GM21737 (cell line): Measurements from ENCODE around the gene OR13C2.
"Not testable (repeated sequence)": the region's sequence is repeated elsewhere in the genome, so short reads cannot be mapped to it uniquely, and the experiment has no call there.

ENCODE experiments used
- ATAC-seq: cut with Tn5 transposase; IDR thresholded peaks from one replicate; pipeline ENCODE4 v1.9.1; 2021; ENCODE audit warnings: mild to moderate bottlenecking, moderate library complexity; ENCODE audit not compliant: unreplicated experiment

OR13C2 gene, protein sequence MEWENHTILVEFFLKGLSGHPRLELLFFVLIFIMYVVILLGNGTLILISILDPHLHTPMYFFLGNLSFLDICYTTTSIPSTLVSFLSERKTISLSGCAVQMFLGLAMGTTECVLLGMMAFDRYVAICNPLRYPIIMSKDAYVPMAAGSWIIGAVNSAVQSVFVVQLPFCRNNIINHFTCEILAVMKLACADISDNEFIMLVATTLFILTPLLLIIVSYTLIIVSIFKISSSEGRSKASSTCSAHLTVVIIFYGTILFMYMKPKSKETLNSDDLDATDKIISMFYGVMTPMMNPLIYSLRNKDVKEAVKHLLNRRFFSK

DNA sequence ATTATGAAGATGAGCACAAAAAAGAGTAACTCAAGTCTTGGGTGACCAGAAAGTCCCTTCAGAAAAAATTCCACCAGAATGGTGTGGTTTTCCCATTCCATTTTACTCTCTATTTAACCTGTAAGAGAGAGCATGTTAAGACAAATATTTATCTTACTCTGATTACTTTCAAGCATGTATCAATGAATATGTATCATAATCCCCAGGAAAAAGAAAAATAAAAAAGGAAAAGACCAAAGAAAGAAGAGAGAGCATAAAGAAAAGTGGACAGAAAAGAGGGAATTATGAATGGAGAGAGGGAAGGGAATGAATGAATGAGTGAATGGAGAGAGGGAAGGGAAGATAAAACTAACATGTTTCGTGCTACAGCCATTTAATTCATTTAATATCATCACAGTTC lies at the start of gene OR13C2:
OR13C2 (minus strand) TSS at position 101 of the 400 bp plus-strand sequence; CDS start at position 101, 0 bp downstream.
- ATAC-seq: not testable (repeated sequence)

DNA sequence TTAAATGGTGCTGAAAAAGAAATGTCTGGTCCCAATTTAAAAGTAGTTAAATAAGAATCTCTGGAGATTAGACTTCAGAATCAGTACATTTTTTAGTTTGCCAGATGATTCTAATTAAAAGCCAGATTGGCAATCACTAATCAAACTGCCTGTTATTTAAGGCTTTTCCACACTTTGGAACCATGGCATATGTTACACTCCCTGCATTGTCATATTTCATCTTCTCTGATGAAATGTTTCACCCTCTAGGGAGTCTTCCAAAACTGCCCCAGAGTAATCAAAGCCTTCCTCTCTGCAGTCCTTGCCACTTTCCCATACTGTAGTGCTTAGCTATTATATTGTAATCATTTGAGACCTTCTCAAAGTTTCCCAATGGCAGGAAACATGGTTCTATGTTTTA lies 30.0 kb upstream of the OR13C2 start:
- ATAC-seq: no peak

DNA sequence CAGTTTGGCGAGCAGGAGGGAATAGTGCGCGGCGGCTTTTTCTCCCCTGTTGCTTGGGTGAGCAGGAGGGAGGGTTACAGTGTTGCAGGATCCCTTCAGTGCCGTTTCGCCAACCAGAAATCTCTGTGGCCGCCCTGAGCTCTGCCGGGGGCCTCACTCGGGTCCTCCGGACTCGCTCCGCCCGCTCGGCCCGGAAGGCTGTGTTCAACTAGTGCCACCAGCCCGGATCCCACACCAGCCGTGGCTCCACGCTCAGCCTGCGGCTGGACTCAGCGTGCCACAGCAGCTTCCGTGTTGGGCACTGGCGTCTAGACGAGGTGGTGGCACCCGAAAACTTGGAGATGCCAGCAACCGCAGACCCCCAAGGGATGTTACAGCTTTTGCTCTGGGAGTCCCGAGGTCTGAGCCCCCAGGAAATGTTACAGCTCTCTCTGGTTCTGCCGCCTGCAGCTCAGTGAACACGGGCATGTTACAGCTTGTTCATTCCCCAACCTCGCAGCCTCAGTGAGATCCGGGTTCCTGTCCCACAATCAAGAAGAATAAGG lies 28.6 kb upstream of the OR13C2 start:
- ATAC-seq: no peak

DNA sequence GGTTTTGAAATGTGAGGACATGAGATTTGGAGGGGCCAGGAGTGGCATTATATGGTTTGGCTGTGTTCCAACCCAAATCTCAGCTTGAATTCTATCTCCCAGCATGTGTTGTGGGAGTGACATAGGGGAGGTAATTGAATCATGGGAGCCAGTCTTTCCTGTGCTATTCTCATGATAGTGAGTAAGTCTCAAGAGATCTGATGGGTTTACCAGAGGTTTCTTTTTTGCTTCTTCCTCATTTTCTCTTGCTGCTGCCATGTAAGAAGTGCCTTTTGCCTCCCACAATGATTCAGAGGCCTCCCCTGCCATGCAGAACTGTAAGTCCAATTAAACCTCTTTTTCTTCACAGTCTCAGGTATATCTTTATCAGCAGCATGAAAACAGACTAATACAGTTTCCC lies 20.5 kb upstream of the OR13C2 start:
- not testable (repeated sequence) for ATAC-seq

DNA sequence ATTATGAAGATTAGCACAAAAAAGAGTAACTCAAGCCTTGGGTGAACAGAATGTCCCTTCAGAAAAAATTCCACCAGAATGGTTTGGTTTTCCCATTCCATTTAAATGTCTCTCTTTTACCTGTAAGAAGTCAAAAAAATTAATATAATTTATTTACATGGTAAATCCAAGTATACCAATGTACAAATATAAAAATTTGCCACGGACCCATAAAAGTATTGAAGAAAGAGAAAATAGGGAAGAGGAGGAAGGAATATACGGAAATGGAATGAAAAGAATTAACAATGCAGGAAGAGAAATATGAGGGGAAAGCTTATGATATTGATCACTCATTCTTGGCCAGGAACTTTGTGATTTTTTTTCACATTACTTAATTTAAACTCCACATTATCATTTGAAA lies 12.7 kb upstream of the OR13C2 start, which contains the start of gene OR13C9:
OR13C9 (minus strand) TSS at position 101 of the 400 bp plus-strand sequence; CDS start at position 101, 0 bp downstream.
- no peak for ATAC-seq

DNA sequence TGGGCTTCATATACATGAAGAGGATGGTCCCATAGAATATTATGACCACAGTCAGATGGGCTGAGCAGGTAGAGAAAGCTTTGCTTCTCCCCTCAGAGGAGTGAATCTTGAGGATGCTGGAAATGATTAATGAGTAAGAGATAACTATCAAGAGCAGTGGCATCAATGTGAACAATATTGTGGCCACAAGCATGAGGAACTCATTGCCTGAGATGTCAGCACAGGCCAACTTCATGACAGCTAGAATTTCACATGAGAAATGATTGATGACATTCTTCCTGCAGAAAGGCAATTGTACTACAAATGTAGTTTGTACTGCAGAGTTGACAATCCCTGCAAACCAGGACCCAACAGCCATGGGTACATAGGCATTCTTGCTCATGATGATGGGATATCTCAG lies 12.0 kb upstream of the OR13C2 start:
- no peak for ATAC-seq

DNA sequence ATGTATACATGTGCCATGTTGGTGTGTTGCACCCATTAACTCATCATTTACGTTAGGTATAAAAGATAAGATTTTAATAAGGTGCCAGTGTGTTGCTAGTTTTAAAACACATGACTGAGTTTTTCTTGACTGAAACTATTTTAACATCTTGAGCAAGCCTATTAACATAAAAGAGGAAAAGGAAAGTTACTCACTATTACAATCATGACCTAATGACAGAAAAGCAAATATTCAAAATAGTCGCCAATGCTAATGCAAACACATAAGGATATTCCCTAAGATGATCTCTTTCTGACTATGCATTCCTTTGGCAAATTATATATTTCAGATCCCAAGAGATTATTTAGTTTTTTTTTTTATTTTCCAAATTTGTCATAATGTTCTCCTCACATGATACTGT lies 5.8 kb upstream of the OR13C2 start:
- no peak for ATAC-seq

DNA sequence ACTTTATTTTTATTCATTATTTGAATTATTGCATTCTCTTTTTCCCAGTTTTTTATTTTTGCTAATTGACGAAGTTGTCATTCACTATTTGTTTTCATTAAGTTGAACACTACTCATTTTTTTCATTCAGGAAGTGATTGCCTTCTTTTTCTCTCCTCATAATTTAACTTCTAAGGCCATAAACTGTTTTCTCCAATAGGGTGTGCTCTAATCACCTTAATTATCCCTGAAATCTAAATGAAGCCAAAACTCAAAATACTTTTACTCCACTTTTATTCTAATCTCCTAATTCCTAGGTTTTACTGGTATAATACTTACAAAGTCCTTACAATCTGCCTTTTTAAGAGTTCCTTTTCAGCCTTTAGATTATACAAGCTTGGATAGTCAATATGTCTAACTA lies 2.9 kb upstream of the OR13C2 start:
- ATAC-seq: no peak

DNA sequence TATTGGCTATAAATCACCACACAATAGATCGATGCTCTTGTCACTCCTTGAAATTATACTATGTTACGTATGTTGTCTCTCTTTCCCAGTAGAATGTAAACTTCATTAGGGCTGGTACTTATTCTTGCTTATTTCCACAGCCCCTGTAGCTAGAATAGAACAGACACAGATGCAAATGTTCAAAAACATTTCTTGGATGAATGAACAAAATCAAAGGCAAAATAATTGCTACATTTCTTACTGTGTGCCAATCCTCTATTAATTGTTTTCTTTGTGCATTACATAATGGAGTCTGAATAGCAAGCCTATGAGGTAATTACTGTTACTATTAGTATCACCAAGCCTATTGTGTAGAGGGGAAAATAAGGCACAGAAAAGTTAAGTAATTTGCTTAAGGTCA lies 725 bp upstream of the OR13C2 start:
- no peak for ATAC-seq

DNA sequence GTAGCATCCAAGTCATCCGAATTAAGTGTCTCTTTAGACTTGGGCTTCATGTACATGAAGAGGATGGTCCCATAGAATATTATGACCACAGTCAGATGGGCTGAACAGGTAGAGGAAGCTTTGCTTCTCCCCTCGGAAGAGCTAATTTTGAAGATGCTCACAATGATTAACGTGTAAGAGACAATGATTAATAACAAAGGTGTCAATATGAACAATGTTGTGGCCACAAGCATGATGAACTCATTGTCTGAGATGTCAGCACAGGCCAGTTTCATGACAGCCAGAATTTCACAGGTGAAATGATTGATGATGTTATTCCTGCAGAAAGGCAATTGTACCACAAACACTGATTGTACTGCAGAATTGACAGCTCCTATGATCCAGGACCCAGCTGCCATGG lies 626 bp downstream of the OR13C2 start:
- ATAC-seq: no peak

DNA sequence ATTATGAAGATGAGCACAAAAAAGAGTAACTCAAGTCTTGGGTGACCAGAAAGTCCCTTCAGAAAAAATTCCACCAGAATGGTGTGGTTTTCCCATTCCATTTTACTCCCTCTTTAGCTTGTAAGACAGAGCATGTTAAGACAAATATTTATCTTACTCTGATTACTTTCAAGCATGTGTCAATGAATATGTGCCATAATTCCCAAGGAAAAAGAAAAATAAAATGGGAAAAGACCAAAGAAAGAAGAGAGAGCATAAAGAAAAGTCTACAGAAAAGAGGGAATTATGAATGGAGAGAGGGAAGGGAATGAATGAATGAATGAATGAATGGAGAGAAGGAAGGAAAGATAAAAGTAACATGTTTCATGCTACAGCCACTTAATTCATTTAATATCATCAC lies 6.1 kb downstream of the OR13C2 start, which contains the start of gene OR13C5:
OR13C5 (minus strand) TSS at position 101 of the 400 bp plus-strand sequence; CDS start at position 101, 0 bp downstream.
- ATAC-seq: not testable (repeated sequence)

DNA sequence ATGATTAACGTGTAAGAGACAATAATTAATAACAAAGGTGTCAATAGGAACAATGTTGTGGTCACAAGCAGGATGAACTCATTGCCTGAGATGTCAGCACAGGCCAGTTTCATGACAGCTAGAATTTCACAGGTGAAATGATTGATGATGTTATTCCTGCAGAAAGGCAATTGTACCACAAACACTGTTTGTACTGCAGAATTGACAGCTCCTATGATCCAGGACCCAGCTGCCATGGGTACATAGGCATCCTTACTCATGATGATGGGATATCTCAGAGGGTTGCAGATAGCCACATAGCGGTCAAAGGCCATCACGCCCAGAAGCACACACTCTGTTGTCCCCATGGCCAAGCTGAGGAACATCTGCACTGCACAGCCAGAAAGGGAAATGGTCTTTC lies 6.7 kb downstream of the OR13C2 start:
- ATAC-seq: not testable (repeated sequence)

DNA sequence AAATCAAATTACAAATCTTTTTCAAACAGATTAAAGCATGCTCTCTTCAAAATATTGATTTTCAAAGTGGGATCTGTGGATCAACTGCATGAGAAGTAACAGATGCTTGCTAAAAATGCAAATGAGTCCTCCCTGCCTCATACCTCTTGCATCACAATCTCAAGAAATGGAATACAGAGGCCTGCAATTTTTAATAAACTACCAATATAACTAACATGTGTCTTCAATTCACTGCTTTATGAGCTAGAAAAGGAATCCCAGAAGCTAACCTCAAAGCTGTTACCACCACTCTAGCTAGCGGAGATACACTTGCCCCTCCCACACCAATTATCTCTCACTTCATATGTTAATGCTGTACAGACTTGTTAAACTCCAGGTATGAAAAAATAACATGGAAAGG lies 15.8 kb downstream of the OR13C2 start:
- no peak for ATAC-seq

DNA sequence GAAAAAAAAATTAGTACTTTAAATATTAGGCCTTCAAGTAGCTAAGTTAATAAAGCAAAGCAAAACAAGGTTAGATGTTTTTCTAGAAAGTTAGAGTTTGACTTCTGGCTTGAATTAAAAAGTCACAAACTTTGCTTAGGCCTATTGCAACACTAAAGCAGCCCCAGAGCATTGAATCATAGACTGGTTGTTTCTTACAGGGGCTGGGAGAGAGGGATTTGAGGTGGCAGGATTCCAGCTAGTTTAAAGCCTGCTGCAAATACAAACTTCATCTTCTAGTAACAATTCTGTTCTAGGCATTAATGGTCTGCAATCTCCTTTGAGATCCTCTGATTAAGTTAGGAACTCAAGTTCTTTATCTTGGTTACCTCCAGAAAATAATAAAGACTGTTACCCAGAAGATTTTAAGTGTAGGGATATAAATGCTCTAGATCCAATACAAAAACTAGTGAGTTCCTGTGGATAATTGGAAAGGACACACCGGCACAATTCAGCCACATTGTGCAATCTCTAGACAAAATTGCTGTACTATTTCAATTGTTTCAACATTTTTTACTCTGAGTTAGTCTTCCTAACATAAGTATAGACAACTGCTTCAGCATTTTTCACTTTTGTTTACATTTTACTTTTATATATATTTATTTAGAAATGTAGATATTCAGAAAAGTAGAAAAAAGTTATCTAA lies 18.8 kb downstream of the OR13C2 start:
- ATAC-seq: no peak

DNA sequence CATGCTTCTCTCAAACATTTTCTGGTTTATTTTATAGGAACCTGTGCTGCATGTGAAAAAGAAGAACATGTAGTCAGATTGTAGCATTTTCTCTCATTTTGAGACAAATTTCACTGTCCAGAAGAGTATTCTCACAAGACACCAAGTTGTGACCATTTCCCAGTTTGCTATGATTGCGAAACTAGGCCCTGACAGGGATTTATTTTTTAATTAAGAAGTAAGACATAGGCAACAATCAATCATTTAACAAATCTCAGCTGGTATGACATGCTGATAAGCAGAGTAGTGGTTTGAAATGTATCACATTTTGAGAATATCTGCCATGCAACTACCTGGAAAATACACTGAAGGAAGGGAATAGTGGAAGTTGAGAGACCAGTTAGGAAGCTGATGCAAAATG lies 24.9 kb downstream of the OR13C2 start:
- no peak for ATAC-seq

DNA sequence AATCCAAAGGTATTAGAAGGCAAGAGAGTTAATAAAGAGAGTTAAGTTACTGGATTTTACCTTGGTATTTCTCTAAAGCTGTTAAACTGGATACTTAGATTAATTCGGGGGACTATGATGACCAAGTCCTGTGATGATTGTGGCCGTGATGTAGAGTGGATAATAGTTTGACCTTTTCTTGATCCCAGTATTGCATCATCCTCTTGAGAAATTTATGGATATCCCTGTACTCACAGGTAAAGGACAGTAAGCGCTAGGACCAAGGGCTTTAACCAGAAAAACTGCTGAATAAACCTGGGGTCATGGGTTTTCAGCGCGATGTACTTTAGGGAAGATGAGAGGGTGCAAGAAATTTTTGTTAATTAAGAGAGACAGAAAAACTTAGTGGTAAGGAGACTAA lies 28.2 kb downstream of the OR13C2 start:
- ATAC-seq: no peak

DNA sequence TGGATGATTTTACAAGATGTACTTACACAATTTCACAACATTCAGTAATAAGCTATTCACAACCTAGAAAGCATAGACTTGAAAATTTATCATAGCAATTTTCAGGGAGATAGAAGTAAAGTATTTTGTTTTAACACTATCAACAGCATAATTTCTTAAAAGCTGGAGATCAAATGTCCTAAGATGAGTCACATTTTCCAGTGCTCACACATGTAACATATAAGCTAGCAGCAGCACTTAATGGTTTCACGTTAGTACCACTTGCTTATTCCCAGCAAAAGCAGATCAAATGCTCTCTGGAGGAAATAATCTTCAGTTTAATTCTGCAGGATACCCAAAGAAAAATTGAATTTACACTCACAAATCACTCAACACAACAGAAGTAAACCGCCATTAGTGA lies 30.0 kb downstream of the OR13C2 start:
- ATAC-seq: no peak

DNA sequence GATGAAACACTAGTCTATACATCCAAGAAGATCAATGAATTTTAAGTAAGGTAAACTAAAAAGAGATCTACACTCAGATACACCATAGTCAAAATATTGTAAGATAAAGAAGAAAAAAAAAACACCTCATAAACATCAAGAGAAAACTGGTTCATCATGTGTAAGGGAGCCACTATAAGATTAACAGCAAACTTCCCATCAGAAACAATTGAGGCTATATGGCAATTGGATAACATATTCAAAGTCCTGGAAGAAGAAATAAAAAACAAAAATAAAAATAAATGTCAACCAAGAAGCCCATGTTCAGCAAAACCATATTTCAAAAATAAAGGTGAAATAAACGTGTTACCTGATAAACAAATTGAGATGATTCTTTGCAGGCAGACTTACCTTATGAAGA lies 32.8 kb downstream of the OR13C2 start:
- ATAC-seq: no peak

DNA sequence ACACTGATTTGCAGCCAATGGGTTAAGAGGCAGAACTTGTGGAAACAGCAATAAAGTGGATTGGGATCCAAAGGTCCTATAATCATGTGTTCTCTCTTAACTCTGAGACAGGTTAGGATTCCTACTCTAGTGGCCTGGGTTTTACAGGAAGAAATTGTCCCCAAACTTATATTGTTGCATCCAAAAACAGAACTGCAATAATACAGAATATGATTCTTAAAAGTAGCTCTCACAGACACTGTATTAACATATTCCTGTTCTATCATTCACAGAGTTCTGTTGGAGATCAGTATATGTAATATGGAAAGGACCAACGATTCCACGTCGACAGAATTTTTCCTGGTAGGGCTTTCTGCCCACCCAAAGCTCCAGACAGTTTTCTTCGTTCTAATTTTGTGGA lies 36.6 kb downstream of the OR13C2 start, which contains the start of gene OR13C8:
OR13C8 (plus strand) TSS at position 301 of the 400 bp plus-strand sequence; CDS start at position 301, 0 bp downstream.
- no peak for ATAC-seq

DNA sequence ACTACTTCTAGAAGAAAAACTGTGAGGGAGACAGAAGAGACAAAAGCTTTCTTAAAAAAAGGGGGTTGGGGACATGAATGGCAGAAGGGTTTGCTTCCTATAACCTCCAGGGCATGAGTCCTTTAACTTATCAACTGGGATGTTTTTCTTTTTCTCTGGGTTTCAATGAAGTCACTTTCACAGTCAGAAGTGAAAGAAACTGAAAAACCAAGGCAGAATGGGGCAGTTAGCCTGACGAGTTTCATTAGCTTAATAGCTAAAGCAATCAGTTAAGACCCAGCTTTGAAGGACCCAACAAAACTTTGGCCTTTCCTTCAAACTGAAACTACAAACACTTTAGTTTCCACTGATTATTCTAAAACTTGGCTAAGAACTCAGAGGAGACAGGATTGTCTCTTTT lies 41.1 kb downstream of the OR13C2 start:
- ATAC-seq: no peak

DNA sequence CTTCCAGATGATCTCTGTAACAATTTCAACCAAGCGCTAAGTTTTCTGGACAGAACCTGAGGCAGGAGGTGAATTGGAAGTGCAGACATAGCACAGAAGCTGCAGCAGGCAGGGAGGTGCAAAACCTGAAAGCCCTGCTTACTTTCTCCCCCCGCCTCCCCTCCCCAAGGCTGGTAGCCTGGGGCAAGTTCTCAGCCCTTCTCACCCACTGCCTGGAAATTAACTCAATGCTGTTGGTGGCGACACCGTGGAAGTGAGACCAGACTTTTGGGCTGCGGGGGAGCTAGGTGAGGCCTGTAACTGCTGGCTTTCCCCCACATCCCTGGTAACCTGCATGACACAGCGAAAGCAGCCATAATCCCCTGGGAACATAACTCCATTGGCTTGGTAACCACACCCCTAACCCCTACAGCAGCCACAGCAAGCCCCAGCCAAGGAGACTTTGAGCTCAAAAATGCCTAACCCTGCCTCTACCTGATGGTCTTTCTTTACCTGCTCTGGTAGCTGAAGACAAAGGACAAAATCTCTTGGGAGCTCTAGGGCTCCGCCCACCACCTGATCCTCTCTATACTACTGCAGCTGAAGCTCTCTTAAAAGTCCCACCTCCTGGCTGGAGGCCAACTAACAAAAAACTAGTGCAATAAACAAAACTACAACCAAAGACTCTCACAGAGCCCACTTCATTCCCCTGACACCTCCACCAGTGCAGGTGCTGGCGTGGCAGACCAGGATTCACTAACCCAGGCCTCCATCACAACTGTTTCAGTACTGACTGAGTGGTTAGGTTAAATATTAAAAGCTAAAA lies 48.4 kb downstream of the OR13C2 start:
- ATAC-seq: no peak
